IPS DF 19.7 (cell line): ENCODE results near the gene INTS11.

Experiments
- DNase-seq: peaks from one replicate; pipeline ENCODE4 v3.0.0-alpha.2; 2013; ENCODE audit warnings: low read depth, low spot score

The INTS11 gene

DNA sequence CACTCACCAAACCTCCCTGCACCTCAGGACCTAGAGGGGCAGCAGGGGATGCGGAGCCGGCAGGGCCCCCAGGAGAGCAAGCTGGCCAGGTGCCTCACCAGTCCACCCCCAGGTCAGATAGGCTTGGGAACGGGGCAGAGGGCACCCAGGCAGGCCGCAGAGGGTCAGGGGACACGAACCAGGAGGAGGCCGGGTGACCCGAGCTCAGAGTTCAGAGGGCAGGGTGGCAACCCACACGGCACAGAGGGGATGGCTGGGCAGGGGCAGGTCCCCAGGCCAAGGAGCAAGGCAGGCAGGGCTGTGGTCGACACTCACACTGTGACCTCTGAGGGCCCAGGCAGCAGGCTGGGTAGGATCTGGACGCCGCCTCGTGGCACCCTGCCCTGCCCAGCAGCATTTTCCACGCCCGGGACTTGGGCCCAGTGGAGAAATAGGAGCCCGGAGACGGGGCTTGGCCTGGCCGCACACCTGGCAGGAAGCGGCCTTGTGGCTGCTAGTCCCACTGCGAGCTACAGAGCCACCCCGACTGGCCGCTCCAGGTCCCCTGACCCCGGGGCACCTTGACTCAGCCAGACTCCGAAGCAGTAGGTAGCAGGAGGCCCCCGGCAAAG, 19.5 kb upstream of the INTS11 start:
- no peak for DNase-seq

DNA sequence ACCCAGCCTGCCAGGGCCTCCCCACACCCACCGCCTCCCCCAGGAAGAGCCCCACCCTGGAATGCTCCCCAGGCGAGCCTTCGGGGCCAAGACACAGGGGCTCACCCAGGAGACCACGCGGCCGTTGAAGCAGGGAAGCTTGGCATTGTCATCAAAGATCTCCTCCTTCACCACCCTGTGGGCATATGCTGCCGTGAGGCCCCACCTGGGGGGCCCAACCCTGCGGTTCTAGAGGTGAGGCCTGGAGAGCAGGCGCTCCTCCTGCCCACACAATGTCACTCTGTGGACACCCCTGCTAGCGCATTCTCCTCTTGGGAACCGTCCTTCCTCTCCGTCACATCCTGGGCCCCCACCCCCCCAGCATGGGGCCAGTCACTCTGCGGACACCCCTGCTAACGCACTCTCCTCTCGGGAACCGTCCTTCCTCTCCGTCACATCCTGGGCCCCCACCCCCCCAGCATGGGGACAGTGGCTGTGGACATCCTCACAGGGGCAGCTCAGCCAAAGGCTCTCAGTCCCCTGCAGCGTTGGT, 18.2 kb upstream of the INTS11 start:
- no peak for DNase-seq

- no peak for DNase-seq
Observed at GRCh38 chr1:1342061-1342562, 17.7 kb upstream of the INTS11 start.

DNA sequence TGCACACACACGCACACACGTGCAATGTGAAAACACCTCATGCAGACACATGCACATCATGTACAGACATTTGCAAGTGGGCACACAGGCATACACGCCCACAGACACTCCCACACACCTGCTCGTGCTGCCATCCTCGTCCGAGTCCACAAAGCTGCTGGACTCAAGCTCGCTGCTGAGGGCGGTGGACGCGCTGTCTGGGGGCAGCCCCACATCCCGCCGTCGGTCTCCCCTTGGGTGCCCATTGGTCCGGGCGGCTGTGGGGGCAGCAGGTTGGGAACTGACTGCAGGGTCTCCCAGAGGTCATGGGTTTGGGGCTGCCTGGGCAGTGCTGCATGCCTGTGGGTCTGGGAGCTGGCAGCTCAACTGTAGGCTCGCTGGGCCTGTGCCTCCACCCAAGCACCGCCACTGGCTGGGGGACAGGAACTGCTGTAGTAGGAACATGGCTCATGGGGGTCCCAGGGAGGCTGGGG, 17.1 kb upstream of the INTS11 start:
- no peak for DNase-seq

DNA sequence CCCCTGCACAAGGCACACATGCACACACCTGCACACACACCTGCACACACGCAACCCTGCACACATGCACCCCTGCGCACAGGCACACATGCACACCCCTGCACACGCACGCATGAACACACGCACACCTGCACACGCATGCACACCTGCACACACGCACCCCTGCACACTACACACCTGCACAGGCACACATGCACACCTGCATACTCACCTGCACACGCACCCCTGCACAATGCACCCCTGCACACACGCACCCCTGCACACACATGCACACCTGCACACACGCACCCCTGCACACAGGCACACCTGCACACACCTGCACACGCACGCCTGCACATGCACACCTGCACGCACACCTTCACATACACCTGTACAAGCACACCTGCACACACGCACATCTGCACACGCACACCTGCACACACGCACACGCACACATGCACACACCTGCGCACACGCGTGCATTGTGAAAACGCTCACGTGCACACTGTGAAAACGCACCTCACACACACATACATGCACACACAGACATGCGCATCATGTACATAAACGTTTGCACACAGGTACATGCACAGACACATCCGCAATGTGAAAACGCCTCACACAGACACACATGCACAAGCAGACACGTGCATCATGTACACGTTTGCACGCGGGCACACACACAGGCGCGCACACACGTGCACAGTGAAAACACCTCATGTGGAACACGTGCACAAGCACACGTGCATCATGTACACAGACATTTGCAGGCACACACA, 16.5 kb upstream of the INTS11 start:
- no peak for DNase-seq

DNA sequence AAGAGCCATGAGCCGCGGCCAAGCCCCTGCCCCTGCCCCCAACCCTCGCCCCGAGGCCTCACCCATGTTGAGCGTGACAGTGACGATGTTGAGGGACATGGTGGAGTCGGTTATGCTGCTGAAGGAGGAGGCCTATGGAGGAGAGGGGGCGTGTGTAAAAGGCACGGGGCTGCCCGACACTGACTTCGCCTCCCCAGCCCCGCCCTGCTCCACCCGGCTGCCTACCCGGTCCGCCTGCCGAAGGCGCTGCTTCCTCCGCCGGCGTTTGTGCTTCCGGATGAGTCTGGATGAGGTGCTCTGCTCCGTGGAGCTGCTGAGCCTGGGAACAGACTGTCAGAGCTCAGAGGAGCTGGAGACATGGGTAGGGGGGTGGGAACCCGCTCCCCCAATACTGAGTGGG, 15.7 kb upstream of the INTS11 start:
- no peak for DNase-seq

- DNase-seq = no peak
Observed at GRCh38 chr1:1338278-1338677, 13.8 kb upstream of the INTS11 start.

GRCh38 chr1:1337793-1338147, 13.3 kb upstream of the INTS11 start:
- DNase-seq = no peak

- DNase-seq = no peak
Observed at GRCh38 chr1:1336931-1337792, 12.7 kb upstream of the INTS11 start.

DNA sequence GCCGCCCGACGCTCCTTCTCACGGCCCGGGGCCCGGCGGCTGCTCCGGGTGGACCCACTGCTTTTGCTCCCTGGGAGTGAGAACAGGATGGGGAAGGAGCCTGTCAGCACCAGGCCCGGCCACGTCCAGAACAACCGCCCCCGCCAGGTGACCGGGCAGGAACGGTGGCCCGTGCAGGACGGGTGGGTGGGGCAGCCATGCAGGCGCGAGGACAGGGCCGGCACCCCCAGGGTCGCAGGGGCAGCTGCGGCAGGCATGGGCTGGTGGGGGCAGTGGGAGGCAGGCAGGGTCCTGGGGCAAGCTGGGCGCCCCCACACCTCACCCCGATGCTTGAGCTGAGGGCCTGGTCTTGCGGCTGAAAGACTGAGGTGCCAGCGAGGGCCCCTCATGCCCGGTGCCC, 12.0 kb upstream of the INTS11 start:
- no peak for DNase-seq

DNA sequence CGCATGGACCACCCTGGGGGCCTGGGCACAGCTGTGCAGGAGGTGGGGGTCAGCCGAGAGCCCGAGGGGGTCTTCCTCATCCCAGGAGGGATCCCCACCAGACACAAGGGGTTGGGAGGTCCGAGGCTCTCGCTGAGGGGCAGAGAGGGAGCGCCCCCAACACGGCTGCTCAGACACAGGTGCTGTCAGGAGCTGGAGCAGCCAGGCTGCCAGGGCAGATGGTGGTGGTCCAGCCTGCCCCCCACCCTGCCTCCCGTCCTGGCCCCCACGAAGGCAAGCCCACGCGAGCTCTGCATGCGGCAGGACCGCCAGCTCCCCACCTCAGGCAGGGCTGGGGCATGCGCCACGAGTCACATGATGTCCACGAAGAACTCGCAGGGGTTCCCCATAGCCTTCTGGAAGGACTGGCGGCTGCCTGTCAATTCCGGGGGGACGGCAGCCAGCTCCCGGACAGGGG, 11.4 kb upstream of the INTS11 start:
- no peak for DNase-seq

DNA sequence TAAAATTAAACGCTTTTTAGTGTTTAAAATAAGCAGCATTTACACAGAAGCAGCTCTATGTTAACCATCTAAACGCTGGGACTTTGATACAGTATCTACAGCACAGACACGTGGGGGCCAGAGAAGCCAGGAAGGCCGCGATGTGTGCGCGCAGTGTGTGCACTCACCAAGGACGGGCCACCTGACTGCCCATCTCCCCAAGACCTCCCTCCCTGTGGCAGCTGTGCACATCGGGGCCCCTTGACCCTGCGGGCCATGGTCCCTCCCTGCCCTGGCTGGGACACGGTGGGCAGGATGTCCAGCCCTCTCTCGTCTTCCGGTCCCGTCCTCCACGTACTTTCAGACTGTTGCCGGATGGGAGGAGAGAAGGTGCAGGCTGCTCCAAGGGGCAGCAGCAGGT, 10.8 kb upstream of the INTS11 start:
- DNase-seq = no peak

DNA sequence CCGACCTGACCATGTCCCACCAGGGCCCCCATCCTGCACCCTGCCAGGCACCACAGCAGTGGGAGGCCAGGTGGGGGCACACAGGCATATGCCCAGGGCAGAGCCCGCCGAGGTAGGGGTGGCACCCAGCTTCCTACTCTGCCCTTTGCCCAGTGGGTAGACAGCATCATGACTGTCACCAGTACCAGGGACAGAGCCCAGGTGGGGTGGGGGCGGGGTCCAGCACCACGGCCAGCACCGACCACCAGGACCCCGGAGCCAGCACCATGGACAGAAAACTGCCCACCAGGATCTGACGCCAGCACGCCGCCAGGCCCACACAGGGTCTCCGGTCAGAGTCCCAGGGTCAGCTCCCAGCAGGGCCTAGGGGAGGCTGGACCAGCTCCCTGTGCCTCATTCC, 10.4 kb upstream of the INTS11 start:
- no peak for DNase-seq

DNA sequence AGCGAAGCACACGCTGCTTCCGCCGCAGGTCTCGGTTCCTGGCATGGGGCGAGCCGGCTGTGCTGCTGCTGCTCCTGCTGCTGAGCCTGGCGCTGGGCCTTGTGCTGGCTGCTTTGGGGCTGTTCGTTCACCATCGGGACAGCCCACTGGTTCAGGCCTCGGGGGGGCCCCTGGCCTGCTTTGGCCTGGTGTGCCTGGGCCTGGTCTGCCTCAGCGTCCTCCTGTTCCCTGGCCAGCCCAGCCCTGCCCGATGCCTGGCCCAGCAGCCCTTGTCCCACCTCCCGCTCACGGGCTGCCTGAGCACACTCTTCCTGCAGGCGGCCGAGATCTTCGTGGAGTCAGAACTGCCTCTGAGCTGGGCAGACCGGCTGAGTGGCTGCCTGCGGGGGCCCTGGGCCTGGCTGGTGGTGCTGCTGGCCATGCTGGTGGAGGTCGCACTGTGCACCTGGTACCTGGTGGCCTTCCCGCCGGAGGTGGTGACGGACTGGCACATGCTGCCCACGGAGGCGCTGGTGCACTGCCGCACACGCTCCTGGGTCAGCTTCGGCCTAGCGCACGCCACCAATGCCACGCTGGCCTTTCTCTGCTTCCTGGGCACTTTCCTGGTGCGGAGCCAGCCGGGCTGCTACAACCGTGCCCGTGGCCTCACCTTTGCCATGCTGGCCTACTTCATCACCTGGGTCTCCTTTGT, 9.2 kb upstream of the INTS11 start:
- no peak for DNase-seq

DNA sequence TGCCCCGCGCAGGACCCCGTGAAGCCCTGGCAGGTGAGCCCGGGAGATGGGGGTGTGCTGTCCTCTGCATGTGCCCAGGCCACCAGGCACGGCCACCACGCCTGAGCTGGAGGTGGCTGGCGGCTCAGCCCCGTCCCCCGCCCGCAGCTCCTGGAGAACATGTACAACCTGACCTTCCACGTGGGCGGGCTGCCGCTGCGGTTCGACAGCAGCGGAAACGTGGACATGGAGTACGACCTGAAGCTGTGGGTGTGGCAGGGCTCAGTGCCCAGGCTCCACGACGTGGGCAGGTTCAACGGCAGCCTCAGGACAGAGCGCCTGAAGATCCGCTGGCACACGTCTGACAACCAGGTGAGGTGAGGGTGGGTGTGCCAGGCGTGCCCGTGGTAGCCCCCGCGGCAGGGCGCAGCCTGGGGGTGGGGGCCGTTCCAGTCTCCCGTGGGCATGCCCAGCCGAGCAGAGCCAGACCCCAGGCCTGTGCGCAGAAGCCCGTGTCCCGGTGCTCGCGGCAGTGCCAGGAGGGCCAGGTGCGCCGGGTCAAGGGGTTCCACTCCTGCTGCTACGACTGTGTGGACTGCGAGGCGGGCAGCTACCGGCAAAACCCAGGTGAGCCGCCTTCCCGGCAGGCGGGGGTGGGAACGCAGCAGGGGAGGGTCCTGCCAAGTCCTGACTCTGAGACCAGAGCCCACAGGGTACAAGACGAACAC, 8.5 kb upstream of the INTS11 start:
- DNase-seq = no peak

DNA sequence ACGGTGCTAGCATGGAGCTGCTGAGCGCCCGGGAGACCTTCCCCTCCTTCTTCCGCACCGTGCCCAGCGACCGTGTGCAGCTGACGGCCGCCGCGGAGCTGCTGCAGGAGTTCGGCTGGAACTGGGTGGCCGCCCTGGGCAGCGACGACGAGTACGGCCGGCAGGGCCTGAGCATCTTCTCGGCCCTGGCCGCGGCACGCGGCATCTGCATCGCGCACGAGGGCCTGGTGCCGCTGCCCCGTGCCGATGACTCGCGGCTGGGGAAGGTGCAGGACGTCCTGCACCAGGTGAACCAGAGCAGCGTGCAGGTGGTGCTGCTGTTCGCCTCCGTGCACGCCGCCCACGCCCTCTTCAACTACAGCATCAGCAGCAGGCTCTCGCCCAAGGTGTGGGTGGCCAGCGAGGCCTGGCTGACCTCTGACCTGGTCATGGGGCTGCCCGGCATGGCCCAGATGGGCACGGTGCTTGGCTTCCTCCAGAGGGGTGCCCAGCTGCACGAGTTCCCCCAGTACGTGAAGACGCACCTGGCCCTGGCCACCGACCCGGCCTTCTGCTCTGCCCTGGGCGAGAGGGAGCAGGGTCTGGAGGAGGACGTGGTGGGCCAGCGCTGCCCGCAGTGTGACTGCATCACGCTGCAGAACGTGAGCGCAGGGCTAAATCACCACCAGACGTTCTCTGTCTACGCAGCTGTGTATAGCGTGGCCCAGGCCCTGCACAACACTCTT, 7.7 kb upstream of the INTS11 start:
- DNase-seq = no peak

DNA sequence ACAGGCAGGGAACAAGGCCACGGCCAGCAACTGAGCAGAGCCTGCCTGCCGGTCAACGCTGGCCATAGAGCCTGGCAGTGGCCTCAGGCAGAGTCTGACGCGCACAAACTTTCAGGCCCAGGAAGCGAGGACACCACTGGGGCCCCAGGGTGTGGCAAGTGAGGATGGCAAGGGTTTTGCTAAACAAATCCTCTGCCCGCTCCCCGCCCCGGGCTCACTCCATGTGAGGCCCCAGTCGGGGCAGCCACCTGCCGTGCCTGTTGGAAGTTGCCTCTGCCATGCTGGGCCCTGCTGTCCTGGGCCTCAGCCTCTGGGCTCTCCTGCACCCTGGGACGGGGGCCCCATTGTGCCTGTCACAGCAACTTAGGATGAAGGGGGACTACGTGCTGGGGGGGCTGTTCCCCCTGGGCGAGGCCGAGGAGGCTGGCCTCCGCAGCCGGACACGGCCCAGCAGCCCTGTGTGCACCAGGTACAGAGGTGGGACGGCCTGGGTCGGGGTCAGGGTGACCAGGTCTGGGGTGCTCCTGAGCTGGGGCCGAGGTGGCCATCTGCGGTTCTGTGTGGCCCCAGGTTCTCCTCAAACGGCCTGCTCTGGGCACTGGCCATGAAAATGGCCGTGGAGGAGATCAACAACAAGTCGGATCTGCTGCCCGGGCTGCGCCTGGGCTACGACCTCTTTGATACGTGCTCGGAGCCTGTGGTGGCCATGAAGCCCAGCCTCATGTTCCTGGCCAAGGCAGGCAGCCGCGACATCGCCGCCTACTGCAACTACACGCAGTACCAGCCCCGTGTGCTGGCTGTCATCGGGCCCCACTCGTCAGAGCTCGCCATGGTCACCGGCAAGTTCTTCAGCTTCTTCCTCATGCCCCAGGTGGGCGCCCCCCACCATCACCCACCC, 6.9 kb upstream of the INTS11 start, which contains the start of gene TAS1R3:
TAS1R3 (plus strand) TSS at position 213 of the 898 bp plus-strand sequence; CDS start at position 279, 66 bp downstream.
- DNase-seq = no peak

DNA sequence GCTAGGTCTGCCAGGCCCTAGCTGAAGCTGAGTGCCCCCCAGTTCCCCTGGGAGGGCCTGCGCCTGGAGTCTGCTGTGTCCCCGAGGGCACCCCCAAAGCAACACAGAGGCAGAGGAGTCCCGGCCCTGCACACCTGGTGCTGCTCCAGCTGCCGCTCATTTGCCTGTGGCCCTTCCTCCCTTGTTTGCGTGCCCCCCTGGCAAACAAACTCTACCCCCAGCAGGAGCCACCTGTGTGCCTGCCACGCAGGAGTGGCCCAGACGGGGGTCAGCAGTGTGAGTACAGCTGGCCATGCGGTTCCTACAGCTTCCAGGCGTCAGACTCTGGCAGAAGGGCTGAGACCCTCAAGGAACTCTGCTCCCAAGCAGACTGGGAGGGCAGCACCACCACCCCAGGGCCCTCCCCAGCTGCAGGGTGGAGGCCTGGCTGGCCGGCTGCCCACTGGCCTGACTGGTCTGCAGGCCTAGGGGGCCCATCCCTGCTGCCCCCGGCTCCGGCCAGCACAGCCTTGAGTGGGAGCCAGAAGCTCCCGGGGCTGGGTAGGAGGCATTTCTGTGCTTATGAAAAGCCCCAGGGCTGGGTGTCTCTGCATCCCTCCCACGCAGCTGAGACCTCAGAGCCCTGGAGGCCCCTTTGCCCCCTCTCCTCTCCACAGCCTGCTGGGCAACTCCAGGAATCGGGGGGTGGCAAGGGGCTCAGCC, 6.1 kb upstream of the INTS11 start:
- DNase-seq = no peak
